SH-SY5Y (cell line): Measurements from ENCODE around the gene ANXA10.

Experiments
- GATA2 ChIP-seq: IDR thresholded peaks from 2 replicates; pipeline ENCODE4 v1.6.1; 2011; ENCODE audit warnings: mild to moderate bottlenecking, low read depth, low read length
- GATA3 ChIP-seq: IDR thresholded peaks from 2 replicates; pipeline ENCODE4 v1.6.1; 2011; ENCODE audit warnings: low read depth, mild to moderate bottlenecking, low read length, moderate library complexity

GRCh38 chr4:168071304-168071703, 21.0 kb upstream of the ANXA10 start:
- no peak for TF ChIP-seq GATA2
- no peak for TF ChIP-seq GATA3
